ENCODE data around the gene ANKRD55. TPM values are rescaled to one million over a fixed set of nuclear protein-coding genes. Genes with fewer than 3 reads are reported as not detected.
A peak's percentile ranks its signal among the peaks of the same experiment; 100 is the strongest.
"Not testable (repeated sequence)": the region's sequence is repeated elsewhere in the genome, so short reads cannot be mapped to it uniquely, and the experiment has no call there.

Gene ANKRD55
- total RNA-seq, 2 donors from 2014 or later: not detected

GRCh38 chr5:56262279-56262678 lies 29.1 kb upstream of the ANKRD55 start:
- ATAC-seq (ENCODE audit: insufficient number of reproducible peaks, low FRiP score, low read depth): no peak
- Histone ChIP-seq H3K36me3 (no peaks in the 10 kb centered on the region), H3K4me1 (ENCODE audit: control insufficient read depth in 1 of 2, low read depth in 2 of 2) (peaks cover 8 to 10% of the 10 kb centered on the region in 2 donors), H3K4me3 (no peak overlapping the region), H3K27me3 (replicated peaks; ENCODE audit: insufficient read depth) (no peaks in the 10 kb centered on the region), H3K27ac (no peak overlapping the region), H3K9me3 (no peaks in the 10 kb centered on the region)
- TF ChIP-seq CTCF (IDR thresholded peaks at IDR 0.05): no peak
- no peak for DNase-seq (ENCODE audit: low spot score)

- Histone ChIP-seq H3K36me3 (no peaks in the 10 kb centered on the region), H3K4me3 (peak overlapping the region; percentile 67), H3K27ac (peak overlapping the region in 1 of 2 donors; percentile 59), H3K4me1 (ENCODE audit: control insufficient read depth in 1 of 2, low read depth in 2 of 2) (peaks cover 8 to 10% of the 10 kb centered on the region in 2 donors), H3K27me3 (replicated peaks; ENCODE audit: insufficient read depth) (no peaks in the 10 kb centered on the region), H3K9me3 (no peaks in the 10 kb centered on the region)
- TF ChIP-seq CTCF (IDR thresholded peaks at IDR 0.05): no peak
- DNase-seq (ENCODE audit: low spot score) (no peak), ATAC-seq (ENCODE audit: insufficient number of reproducible peaks, low FRiP score, low read depth) (peak; percentile 82)
Measured at GRCh38 chr5:56259002-56259511, 25.9 kb upstream of the ANKRD55 start.

- not testable (repeated sequence) for H3K4me1 ChIP-seq (ENCODE audit: control insufficient read depth in 1 of 2, low read depth in 2 of 2); H3K9me3 ChIP-seq; ATAC-seq (ENCODE audit: insufficient number of reproducible peaks, low FRiP score, low read depth); DNase-seq (ENCODE audit: low spot score); H3K27me3 ChIP-seq (replicated peaks; ENCODE audit: insufficient read depth); H3K36me3 ChIP-seq; H3K27ac ChIP-seq
- H3K4me3 ChIP-seq: peak overlapping the region; percentile 67
Measured at GRCh38 chr5:56257763-56258529, 24.8 kb upstream of the ANKRD55 start.

- DNase-seq (ENCODE audit: low spot score): no peak
- Histone ChIP-seq H3K9me3 (no peaks in the 10 kb centered on the region), H3K27me3 (replicated peaks; ENCODE audit: insufficient read depth) (no peaks in the 10 kb centered on the region), H3K4me3 (no peak overlapping the region), H3K4me1 (ENCODE audit: control insufficient read depth in 1 of 2, low read depth in 2 of 2) (peaks cover 8 to 10% of the 10 kb centered on the region in 2 donors), H3K36me3 (no peaks in the 10 kb centered on the region), H3K27ac (no peak overlapping the region)
- TF ChIP-seq CTCF (IDR thresholded peaks at IDR 0.05): no peak
- ATAC-seq (ENCODE audit: insufficient number of reproducible peaks, low FRiP score, low read depth): no peak
Measured at GRCh38 chr5:56257010-56257409, 23.9 kb upstream of the ANKRD55 start.

GRCh38 chr5:56255502-56255901 lies 22.4 kb upstream of the ANKRD55 start:
- TF ChIP-seq CTCF (IDR thresholded peaks at IDR 0.05): no peak

More at GRCh38 chr5:56255502-56255901, 22.4 kb upstream of the ANKRD55 start:
- Histone ChIP-seq H3K9me3 (no peaks in the 10 kb centered on the region), H3K27ac (no peak overlapping the region), H3K4me1 (ENCODE audit: control insufficient read depth in 1 of 2, low read depth in 2 of 2) (peaks cover 8 to 10% of the 10 kb centered on the region in 2 donors), H3K36me3 (no peaks in the 10 kb centered on the region), H3K27me3 (replicated peaks; ENCODE audit: insufficient read depth) (no peaks in the 10 kb centered on the region), H3K4me3 (no peak overlapping the region)
- DNase-seq (ENCODE audit: low spot score): no peak
- ATAC-seq (ENCODE audit: insufficient number of reproducible peaks, low FRiP score, low read depth): no peak

Measured in thoracic aorta (tissue), 2 donors.